NT2/D1 (cell line): ENCODE results near the gene MUSK.

ENCODE experiments used
- SUZ12 ChIP-seq: IDR thresholded peaks from 2 replicates; pipeline ENCODE4 v1.6.1; 2011; ENCODE audit not compliant: insufficient read length, insufficient read depth; ENCODE audit errors: extremely low read depth
- YY1 ChIP-seq: IDR thresholded peaks from 2 replicates; pipeline ENCODE4 v1.6.1; 2011; ENCODE audit not compliant: insufficient read length, insufficient read depth
- ZNF274 ChIP-seq: IDR thresholded peaks from 2 replicates; pipeline ENCODE4 v1.6.1; 2011; ENCODE audit warnings: mild to moderate bottlenecking, low read depth, low read length

GRCh38 chr9:110762783-110763182 is 94.2 kb downstream of the MUSK start:
- TF ChIP-seq YY1 = no peak
- no peak for TF ChIP-seq ZNF274
- no peak for TF ChIP-seq SUZ12
